Nephron progenitor cell (in vitro differentiated cells): ENCODE data around the gene TEPSIN.

ENCODE experiments used
- DNase-seq: peaks from one replicate; pipeline ENCODE4 v3.0.0; 2021
- H3K27ac Mint-ChIP-seq: 2 replicates; pipeline ENCODE4 v1.8.0; 2021; ENCODE audit warnings: mild to moderate bottlenecking, moderate library complexity, mixed read lengths
- H3K27me3 Mint-ChIP-seq: 2 replicates; pipeline ENCODE4 v1.8.0; 2021; ENCODE audit warnings: mild to moderate bottlenecking, low read depth, mixed read lengths; ENCODE audit not compliant: poor library complexity
- H3K36me3 Mint-ChIP-seq: 2 replicates; pipeline ENCODE4 v1.8.0; 2021; ENCODE audit warnings: low read depth, mixed read lengths
- H3K4me1 Mint-ChIP-seq: 2 replicates; pipeline ENCODE4 v1.8.0; 2021; ENCODE audit warnings: mixed read lengths
- H3K4me3 Mint-ChIP-seq: 2 replicates; pipeline ENCODE4 v1.8.0; 2021; ENCODE audit warnings: mild to moderate bottlenecking, moderate library complexity, mixed read lengths
- H3K9me3 Mint-ChIP-seq: 2 replicates; pipeline ENCODE4 v1.8.0; 2021; ENCODE audit warnings: mild to moderate bottlenecking, moderate library complexity, mixed read lengths
- TF ChIP-seq, protein P1 (sequence below): fragments of 200-600 bp; sonication (generic); IDR thresholded peaks from 2 replicates; pipeline ENCODE4 v1.5.0; 2021; ENCODE audit warnings: antibody characterized with exemption

Gene TEPSIN

DNA sequence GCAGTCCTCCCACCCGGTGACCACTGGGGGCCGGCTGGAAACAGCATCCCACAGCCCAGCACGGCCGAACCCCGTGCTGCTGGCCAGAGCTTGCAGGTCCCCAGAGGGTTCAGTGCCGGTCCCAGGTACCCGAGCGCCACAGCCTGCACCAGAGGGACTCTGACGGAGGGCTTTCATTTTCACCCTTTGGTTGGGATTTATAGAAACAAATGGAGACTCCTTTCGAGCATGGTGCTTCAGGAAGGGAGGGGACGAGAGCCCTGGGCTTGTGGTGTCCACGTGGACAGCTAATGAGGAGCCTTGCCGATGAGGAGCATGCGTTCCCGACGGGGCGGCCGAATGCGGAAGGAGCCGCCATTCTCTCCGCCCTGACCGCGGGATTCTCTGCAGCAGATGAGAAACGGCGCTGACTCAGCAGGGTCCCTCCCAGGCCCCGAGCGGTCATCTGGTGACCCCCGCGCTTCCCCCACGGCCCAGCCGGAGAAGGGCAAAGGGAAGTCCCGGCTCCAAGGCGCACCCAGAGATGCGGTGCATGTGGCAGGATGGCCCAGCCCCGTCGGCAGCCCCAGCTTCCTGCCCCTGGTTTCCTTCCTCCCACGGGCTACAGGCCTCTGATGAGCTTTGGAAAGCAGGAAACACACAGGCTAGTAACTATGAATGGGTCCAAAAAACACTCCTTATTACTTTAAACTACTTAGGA is 46.5 kb upstream of the TEPSIN start:
- no peaks in the 10 kb centered on the region for H3K9me3 Mint-ChIP-seq

DNA sequence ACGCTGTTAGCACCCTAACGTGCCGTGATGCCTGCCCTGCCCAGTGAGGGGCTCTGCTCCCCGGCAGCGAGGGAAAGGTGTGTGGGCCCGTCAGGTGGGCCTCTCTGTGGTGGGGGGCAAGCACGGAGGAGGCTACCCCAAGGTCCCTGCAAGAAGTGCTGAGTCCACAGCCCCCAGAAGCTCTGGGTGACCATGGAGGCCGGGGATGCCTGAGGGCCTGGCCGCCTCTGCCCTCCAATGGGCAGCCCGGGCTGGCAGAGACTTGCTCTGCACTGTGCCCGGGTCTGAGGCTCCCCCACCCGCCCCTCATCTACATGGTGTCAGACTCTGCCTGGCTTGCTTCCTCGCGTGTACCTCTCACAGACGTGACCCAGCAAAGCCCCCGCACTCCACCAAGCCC is 44.0 kb upstream of the TEPSIN start:
- DNase-seq, result no peak
- peaks cover 37% of the 10 kb centered on the region for H3K4me1 Mint-ChIP-seq
- H3K4me3 Mint-ChIP-seq, result no peak overlapping the region
- H3K9me3 Mint-ChIP-seq, result no peaks in the 10 kb centered on the region
- peaks cover 6% of the 10 kb centered on the region for H3K36me3 Mint-ChIP-seq
- H3K27me3 Mint-ChIP-seq, result peaks cover 5% of the 10 kb centered on the region
- H3K27ac Mint-ChIP-seq, result no peak overlapping the region
- TF ChIP-seq, protein P1, sequence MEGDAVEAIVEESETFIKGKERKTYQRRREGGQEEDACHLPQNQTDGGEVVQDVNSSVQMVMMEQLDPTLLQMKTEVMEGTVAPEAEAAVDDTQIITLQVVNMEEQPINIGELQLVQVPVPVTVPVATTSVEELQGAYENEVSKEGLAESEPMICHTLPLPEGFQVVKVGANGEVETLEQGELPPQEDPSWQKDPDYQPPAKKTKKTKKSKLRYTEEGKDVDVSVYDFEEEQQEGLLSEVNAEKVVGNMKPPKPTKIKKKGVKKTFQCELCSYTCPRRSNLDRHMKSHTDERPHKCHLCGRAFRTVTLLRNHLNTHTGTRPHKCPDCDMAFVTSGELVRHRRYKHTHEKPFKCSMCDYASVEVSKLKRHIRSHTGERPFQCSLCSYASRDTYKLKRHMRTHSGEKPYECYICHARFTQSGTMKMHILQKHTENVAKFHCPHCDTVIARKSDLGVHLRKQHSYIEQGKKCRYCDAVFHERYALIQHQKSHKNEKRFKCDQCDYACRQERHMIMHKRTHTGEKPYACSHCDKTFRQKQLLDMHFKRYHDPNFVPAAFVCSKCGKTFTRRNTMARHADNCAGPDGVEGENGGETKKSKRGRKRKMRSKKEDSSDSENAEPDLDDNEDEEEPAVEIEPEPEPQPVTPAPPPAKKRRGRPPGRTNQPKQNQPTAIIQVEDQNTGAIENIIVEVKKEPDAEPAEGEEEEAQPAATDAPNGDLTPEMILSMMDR, result no peak

More for the DNA sequence above, 46.5 kb upstream of the TEPSIN start:
- no peak for DNase-seq
- Mint-ChIP-seq H3K36me3 (peaks cover 11% of the 10 kb centered on the region), H3K4me3 (no peak overlapping the region), H3K27ac (peak overlapping the region; percentile 74), H3K27me3 (peaks cover 3% of the 10 kb centered on the region), H3K4me1 (peaks cover 39% of the 10 kb centered on the region)
- TF ChIP-seq, protein P1, result no peak

GRCh38 chr17:81282141-81282540 is 43.3 kb upstream of the TEPSIN start:
- Mint-ChIP-seq H3K4me1 (peaks cover 37% of the 10 kb centered on the region), H3K36me3 (peaks cover 6% of the 10 kb centered on the region), H3K4me3 (no peak overlapping the region), H3K27ac (no peak overlapping the region), H3K9me3 (no peaks in the 10 kb centered on the region), H3K27me3 (peaks cover 5% of the 10 kb centered on the region)
- TF ChIP-seq, protein P1, result no peak
- DNase-seq, result no peak

DNA sequence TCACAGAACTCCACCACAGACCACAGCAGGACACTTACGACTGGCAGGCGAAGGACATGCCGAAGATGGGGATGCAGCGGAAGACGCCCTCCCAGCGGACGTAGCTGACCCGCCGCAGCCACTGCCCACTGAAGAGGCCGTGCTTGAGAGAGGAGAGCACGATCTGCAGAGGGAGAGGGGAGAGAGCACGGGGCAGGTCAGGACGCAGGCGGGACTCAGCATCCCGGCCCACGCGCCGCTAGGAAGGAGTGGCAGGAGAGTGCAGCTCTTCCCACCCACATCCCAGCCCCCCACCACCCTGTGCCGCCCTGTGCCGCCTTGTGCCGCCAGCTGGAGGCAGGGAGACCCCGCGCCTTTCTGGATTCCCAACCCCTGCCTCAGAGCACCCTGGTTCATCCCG is 41.7 kb upstream of the TEPSIN start:
- Mint-ChIP-seq H3K36me3 (peaks cover 18% of the 10 kb centered on the region), H3K27me3 (peaks cover 5% of the 10 kb centered on the region), H3K27ac (no peak overlapping the region), H3K4me3 (no peak overlapping the region), H3K9me3 (no peaks in the 10 kb centered on the region), H3K4me1 (peaks cover 24% of the 10 kb centered on the region)
- TF ChIP-seq, protein P1, result no peak
- no peak for DNase-seq

DNA sequence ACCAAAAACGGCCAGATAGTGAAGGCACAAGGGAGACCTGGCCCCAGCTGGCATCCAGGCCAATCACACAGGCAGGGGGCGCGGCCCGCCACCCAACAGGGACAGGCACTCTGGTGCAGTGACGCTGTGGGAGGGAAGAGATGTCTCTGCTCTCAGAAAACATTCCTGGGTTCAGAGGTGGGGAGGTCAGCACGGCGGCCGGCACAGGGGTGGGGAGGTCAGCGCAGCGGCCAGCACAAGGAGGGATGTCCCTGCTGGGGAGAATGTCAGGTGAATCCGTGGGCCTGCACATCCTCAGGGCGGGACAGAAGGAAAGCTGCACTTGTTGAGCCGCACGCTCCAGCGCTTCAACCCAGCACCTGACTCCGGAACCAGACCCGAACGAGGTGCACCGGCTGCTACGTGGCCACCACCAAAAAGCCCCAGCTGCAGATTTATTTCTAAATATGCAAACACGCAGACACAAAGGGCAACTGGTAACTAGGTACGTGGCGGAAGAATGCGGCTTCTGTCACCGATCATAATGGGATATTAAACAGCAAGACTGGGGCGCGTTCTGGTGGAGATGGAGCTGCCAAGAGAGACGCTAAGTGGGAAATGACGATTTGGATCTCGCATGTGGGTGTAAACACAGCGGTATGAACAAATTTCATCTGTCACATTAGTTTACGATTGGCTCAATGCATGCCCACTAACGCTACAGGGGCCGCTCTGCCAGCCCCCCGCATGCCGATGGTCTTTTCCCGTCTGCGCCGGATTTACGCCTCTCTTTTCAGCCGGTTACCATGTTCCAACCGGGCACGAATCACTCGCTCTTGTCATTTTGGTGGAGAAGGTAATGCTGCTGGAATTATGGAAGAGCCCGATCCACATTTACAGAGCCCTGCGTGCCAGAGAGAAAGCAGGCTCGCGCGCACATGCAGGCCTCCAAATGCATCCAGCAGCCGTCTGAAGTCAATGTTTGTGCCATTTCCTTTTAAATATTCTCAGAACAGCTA is 40.7 kb upstream of the TEPSIN start:
- H3K4me3 Mint-ChIP-seq, result no peak overlapping the region
- peaks cover 5% of the 10 kb centered on the region for H3K27me3 Mint-ChIP-seq
- H3K9me3 Mint-ChIP-seq, result no peaks in the 10 kb centered on the region
- TF ChIP-seq, protein P1, result no peak
- DNase-seq, result no peak
- peak overlapping the region; percentile 9 for H3K27ac Mint-ChIP-seq
- peaks cover 14% of the 10 kb centered on the region for H3K4me1 Mint-ChIP-seq
- H3K36me3 Mint-ChIP-seq, result peaks cover 19% of the 10 kb centered on the region
